ENCODE results near the gene FGFBP3.
A peak's percentile ranks its signal among the peaks of the same experiment; 100 is the strongest.

Gene FGFBP3

DNA sequence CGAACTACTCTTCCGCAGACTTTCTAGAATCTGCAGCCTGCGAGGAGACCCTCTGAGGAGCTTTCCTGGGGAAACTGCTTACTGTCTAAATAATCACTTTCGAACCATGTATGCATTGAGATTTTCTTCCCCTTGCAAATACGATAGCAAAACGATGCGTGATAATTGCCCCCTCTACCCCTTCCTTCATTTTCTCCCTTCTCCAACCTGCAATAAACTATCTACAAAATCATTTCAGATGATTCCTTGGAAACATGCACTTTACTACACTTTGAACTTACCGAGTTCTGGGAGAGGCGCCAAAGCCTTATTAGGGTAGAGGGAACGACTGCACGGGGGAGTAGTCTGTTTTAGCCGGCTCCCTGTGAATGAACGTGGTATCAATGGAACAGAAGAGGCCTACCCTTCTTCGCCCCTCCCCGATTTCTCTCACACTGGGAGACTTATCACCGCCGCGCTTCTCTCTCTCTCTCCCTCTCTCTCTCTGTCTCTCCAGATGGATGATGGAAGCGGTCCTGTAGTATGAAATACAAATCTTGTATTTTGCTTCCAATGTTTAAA, at the start of gene FGFBP3:
TSS of gene FGFBP3 (minus strand) at position 370 of the 561 bp plus-strand sequence. CDS start 517 bp downstream, outside the sequence.
- DNase-seq, result peak; percentile 11 to 29

- DNase-seq, result no peak
Observed at GRCh38 chr10:91957091-91957490, 47.8 kb upstream of the FGFBP3 start.

DNA sequence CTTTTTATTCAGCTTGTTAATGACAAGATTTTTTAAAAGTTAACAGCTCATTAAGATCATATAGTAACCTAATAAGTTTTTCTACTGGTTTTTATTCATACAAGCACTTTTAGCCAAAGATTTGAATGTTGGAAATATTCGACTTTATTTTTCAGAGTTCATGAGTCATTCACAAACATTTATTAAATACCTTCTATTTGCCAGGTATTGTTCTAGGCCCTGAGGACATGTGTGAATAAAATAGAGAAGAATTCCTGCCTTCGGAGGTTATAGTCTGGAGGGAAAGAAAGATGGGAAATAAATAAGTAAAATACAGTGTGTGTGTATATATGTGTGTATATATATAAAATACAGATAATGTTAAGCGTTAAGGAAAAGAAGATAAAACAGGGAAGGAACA, 45.8 kb upstream of the FGFBP3 start:
- no peak for DNase-seq

DNA sequence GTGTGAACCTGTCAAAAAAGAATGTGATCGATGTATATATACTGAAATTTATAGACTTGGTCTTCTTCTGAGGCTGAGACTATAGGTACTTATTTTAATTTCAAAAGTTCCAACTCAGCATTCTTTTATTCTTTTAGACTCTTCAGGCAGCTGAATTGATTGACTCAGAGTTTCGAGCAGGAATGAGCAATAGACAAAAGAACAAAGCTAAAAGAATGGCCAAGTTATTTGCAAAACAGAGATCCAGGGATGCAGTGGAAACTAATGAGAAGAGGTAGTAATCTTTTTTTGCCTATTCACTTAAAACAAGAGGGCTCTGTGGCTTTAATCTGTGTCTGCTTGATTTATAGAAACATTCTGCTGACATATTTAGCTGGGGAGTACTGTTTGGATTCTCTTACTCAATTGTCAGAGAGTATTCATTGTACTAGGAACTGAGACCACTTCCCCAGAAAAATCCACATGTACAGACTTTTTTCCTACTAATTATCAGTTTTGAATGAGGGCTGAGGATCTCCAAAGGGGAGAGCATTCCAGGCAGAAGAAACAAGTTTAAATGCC, 44.4 kb upstream of the FGFBP3 start:
- no peak for DNase-seq

DNA sequence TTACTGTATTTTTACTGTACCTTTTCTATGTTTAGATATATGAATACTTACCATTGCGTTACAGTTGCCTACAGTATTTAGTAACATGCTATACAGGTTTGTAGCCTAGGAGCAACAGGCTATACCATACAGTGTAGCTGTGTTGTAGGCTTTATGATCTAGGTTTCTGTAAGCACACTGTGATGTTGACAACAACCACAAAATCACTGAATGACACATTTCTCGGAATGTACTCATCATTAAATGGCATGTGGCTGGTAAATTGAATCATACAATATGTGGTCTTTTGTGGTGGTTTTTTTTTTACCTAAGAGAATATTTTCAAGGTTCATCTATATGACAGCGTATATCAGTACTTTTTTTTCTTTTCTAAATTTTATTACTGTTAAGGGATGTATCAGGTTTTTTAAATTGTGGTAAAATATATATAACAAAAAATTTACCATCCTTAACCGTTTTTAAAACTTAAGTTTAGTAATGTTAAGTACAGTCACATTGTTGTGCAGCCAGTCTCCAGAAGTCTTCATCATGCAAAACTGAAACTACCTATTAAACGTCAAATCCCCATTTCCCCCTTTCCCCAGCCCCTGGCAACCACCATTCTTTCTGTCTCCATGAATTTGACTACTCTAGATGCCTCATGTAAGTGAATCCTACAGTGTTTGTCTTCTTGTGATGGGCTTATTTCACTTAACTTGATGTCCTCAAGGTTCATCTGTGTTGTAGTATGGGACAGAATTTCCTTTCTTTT, 35.8 kb upstream of the FGFBP3 start:
- DNase-seq, result no peak

DNA sequence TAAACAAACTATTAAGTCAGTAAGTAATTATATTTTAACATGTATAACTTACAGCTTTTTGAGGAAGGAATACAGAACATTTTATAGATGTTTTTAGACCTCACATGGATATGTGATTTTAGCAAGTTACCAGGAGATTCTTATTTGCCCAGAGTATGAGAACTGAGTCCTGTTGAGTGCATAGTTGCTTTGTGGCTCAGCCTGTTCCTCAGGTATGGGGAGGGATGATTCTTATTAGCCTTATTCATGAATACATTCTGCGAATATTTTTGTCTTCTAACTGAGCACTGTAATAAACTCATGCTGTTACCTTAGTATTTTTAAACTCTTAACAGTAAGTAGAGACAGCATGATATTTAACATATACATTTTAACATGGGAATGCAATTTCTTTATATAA, 32.1 kb upstream of the FGFBP3 start:
- DNase-seq, result no peak

DNA sequence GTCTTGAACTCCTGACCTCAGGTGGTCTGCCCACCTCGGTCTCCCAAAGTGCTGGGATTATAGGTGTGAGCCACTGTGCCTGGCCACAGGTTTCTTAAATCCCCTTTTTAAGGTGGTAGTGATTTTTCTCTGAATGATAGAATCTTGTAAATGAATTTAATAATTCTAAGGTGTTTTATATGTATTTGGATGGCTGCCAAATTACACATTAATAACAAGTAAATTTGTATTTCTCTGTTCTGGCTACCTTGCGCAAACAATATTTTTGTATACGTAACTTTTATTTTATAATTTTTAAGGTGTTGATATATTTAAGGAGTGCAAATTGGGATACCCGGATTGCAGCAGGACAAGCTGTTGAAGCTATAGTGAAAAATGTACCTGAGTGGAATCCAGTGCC, 30.4 kb upstream of the FGFBP3 start:
- no peak for DNase-seq

DNA sequence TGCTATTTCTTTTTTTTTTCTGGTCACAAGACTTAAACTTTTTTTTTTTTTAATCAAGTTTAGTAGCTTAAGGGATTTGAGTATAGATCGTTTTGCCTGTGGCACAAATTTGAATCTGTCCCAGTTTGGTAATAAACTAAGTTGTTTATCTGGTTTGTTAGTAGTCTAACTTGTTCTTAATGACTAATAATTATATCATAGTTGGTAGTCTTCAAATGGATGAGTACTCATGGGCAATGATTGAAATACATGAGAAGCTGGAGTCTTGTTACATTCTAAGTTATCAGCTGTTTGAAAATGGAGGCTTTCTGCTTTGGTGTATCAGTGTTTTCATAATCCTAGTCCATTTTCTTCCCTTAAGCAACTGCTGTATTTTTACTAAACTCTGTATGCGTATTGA, 26.6 kb upstream of the FGFBP3 start:
- DNase-seq, result no peak

DNA sequence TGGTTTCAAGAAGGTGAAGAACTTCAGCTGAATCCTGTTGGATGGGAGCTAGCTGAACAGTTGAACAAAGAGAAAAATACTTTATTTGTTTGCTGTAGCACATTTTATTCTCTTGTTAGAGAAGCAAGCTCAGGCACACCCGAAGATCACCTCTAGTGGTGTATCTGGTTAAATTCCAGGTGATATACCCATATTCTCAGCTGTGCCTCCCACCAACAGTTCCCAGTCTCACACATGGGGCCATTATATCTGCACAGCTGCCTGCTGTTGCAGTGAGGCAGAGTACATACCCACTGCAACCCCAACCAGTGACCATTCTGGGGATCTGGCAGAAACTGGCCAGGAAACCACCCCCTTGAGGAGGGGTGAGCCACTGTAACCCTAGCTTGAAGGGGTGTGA, 23.5 kb upstream of the FGFBP3 start:
- DNase-seq, result no peak

- DNase-seq, result no peak
Observed at GRCh38 chr10:91931526-91932190, 22.4 kb upstream of the FGFBP3 start.

DNA sequence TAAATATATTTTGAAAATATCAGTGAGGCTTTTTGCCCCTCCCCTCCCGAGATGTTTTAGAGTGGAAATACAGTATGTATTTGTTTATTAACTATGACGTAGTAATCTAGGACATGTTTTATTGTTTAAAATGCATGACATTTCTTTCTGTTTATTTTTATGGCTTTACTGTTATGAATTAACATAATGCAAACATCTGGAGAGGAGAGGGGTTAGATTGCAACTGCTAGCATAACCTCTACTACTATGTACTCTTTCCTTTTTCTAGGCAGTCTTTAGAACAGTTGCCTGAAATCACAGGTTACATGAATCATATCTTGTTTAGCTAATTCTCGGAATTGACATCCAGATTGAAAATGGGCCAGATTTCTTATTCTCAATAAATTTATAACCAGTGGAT, 21.7 kb upstream of the FGFBP3 start:
- DNase-seq, result no peak

GRCh38 chr10:91925022-91925320, 15.7 kb upstream of the FGFBP3 start:
- no peak for DNase-seq

DNA sequence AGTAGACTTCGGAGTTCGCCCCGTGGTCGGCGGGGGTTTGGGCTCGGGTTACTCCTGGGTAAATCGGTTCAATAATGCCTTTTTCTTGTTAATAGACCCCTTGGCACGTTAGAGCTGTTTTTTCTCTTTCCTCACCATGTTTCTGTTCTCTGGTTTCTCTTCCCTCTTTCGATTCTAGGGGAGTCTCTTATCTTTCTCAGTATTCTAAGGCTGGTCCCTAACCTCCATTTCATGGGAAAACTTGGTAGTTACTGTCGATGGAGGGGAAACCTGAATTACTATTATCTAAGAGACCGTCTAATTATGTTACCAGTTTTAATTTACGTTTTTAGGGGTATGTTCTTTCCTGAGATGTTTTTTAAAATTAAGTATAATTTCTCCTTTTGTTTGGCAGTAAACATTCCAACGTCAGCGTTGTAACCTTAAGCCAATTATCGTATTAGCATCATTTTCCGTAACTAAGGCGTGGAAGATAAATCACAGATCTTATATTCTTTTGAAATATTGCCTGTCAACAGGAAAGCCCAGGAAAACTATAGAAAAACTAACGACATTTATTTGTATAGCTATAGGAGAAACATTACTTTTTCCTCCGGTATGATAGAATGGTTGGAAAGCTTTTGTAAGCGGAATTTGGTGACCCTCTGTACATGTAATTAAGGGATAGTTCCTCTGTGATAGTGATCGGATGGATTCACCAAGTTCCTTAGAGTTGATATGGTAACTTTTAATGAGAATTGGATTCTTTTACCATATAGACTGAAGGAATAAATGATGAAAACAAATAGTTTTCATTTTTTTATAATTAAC, 15.1 kb upstream of the FGFBP3 start:
- DNase-seq, result no peak

GRCh38 chr10:91923371-91924211, 14.3 kb upstream of the FGFBP3 start, which contains the start of gene BTAF1:
Gene BTAF1, plus strand, starts transcription at chr10:91923770. Its CDS starts 307 bp downstream, at chr10:91924077.
- peak; percentile 92 to 94 for DNase-seq

- no peak for DNase-seq
Observed at GRCh38 chr10:91919651-91920050, 10.4 kb upstream of the FGFBP3 start.

- DNase-seq, result no peak
Observed at GRCh38 chr10:91910467-91910866, 1.2 kb upstream of the FGFBP3 start.

DNA sequence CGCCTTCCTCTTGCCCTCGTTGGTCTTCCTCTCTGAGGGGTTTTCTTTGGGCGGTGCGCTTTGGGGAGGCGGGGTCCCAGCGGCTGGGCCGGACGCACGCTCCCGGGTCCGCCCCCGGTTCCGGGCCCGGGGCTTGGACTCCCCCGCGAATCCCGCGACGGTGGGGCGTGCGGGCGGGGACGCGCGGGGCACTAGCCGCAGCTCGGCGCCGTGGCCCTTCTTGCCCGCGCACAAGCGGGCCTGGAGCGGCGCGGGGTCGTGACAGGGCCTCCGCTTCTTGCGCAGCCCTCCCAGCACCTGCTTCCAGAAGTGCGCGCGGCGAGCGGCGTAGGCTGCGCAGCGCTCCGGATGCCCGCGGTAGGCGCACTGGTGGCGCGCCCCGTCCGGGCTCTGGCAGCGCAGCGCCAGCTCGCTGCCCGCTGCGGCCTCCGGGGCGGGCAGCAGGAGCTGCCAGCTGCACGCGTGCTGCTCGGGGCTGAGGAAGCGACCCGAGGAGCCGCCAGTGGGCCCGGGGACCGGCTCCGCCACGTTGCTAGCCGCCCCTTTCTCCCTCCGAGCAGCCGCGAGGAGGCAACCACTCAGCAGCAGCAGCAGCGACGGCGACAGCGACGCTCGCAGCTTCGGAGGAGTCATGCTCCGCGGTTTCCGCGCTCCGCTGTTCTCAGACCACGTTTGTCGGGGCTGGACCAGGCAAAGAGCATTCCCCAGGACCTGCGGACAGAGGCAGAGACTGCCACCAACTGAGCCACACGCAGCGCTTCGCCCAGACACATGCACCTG, 759 bp downstream of the FGFBP3 start:
- DNase-seq, result peak; percentile 74 to 75

GRCh38 chr10:91907914-91908336, 1.4 kb downstream of the FGFBP3 start:
- DNase-seq, result no peak

DNA sequence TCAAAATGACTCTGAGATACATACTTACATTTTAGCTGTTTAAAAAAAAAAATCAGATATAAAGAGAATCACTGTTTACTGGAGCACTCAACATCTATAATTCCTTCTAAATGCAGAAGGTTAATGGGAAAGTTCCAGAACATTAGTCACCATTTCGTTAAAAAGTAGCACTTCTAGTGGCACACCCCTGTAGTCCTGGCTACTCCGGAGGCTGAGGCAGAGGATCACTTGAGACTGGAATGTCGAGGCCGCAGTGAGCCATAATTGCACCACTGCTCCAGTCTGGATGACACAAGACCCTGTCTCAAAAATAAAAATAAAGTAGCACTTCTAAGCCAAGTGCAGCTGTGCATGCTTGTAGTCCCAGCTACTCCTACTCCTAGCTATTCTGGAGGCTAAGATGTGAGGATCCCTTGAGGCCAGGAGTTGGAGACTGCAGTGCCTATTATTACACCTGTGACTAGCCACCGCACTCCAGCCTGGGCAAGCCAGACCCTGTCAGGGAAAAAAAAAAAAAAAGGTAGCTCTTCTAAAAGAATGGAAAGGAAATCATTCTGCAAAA, 2.2 kb downstream of the FGFBP3 start:
- DNase-seq, result no peak

DNA sequence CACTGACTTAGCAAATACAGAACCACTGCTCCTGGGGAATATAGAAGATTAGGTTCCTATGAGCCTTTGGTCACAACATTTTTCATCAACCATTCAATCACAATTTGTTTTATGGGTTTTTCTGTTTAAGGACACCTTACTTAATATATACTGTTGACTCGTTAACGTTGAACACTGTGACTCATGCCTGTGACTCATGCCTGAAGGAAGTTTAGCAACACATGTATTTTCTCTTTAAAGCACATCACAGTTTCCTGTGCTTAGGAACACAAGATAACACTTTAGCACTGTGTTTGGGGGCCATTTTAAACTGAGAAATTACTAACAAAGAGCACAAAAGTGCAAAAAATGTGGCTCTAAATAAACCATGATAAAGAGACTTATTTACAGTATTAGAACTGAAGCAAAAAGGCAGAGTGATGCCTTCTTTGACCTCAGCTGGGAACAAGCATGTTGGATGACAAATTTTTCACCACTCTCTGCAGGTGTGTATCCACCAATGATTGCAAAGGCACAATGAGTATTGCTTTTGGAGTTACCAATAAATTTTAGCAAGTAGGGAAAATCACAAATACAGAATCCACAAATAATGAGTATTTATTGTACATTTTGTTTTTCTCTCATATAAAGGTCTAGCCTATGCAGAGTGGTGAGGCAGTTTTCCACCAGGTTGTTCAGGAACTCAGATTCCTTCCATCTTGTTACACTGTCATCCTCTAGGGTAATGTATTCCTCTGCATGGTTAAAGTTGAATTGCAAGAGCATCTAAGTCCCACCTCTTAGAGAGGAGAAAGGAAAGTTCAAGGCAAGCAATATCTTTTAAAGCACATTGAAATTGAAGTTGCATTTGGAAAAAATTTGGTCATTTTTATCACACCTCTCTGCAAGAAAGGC, 7.3 kb downstream of the FGFBP3 start:
- peak; percentile 56 to 60 for DNase-seq
